WI38 (cell line): ENCODE measurements around the gene NOX3.
"Not testable (repeated sequence)": the region's sequence is repeated elsewhere in the genome, so short reads cannot be mapped to it uniquely, and the experiment has no call there.

Experiments
- H3K4me3 ChIP-seq: 2 replicates; pipeline ENCODE4 v1.5.1; 2011; ENCODE audit warnings: low read depth, mild to moderate bottlenecking, control low read depth, low read length
- TF ChIP-seq, protein P1 (sequence below): IDR thresholded peaks from 2 replicates; pipeline ENCODE4 v1.5.1; 2012; ENCODE audit warnings: low read depth, mild to moderate bottlenecking, control low read depth, low read length

The NOX3 gene

GRCh38 chr6:155495011-155495768 lies 39.6 kb upstream of the NOX3 start:
- TF ChIP-seq, protein P1, sequence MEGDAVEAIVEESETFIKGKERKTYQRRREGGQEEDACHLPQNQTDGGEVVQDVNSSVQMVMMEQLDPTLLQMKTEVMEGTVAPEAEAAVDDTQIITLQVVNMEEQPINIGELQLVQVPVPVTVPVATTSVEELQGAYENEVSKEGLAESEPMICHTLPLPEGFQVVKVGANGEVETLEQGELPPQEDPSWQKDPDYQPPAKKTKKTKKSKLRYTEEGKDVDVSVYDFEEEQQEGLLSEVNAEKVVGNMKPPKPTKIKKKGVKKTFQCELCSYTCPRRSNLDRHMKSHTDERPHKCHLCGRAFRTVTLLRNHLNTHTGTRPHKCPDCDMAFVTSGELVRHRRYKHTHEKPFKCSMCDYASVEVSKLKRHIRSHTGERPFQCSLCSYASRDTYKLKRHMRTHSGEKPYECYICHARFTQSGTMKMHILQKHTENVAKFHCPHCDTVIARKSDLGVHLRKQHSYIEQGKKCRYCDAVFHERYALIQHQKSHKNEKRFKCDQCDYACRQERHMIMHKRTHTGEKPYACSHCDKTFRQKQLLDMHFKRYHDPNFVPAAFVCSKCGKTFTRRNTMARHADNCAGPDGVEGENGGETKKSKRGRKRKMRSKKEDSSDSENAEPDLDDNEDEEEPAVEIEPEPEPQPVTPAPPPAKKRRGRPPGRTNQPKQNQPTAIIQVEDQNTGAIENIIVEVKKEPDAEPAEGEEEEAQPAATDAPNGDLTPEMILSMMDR, result peak; percentile 55; the same call in 1 of the 2 replicates
- no peak overlapping the region for H3K4me3 ChIP-seq

- H3K4me3 ChIP-seq, result no peak overlapping the region
- TF ChIP-seq, protein P1, result no peak
These were observed 38.1 kb upstream of the NOX3 start for GRCh38 chr6:155493694-155494143.

- TF ChIP-seq, protein P1, result no peak
- no peak overlapping the region for H3K4me3 ChIP-seq
These were observed 37.5 kb upstream of the NOX3 start for GRCh38 chr6:155493026-155493693.

- TF ChIP-seq, protein P1, result no peak
- H3K4me3 ChIP-seq, result no peak overlapping the region
These were observed 36.6 kb upstream of the NOX3 start for GRCh38 chr6:155492061-155492735.

GRCh38 chr6:155491421-155491820 lies 35.8 kb upstream of the NOX3 start:
- TF ChIP-seq, protein P1, result no peak
- no peak overlapping the region for H3K4me3 ChIP-seq

GRCh38 chr6:155488197-155488596 lies 32.6 kb upstream of the NOX3 start:
- H3K4me3 ChIP-seq, result not testable (repeated sequence)

- TF ChIP-seq, protein P1, result no peak
- H3K4me3 ChIP-seq, result no peak overlapping the region
These were observed 31.9 kb upstream of the NOX3 start for GRCh38 chr6:155487371-155488130.
